GM18868 (cell line): Measurements from ENCODE around the gene LLGL1.

Source experiments
- ATAC-seq: cut with Tn5 transposase; IDR thresholded peaks from one replicate; pipeline ENCODE4 v1.9.1; 2021; ENCODE audit warnings: mild to moderate bottlenecking, moderate library complexity; ENCODE audit not compliant: unreplicated experiment

LLGL1 gene

GRCh38 chr17:18228176-18228682, 2.8 kb downstream of the LLGL1 start:
- no peak for ATAC-seq

- no peak for ATAC-seq
These were observed 3.8 kb downstream of the LLGL1 start for GRCh38 chr17:18229254-18229653.

GRCh38 chr17:18229771-18230170, 4.3 kb downstream of the LLGL1 start:
- ATAC-seq, result no peak

GRCh38 chr17:18230288-18231141, 5.1 kb downstream of the LLGL1 start:
- ATAC-seq, result no peak

GRCh38 chr17:18231164-18231563, 5.7 kb downstream of the LLGL1 start:
- ATAC-seq, result no peak

- no peak for ATAC-seq
These were observed 8.5 kb downstream of the LLGL1 start for GRCh38 chr17:18233803-18234518.

GRCh38 chr17:18234853-18235380, 9.5 kb downstream of the LLGL1 start:
- no peak for ATAC-seq

- no peak for ATAC-seq
These were observed 10.4 kb downstream of the LLGL1 start for GRCh38 chr17:18235743-18236256.

- ATAC-seq, result no peak
These were observed 11.1 kb downstream of the LLGL1 start for GRCh38 chr17:18236494-18236893.

- ATAC-seq, result no peak
These were observed 12.0 kb downstream of the LLGL1 start for GRCh38 chr17:18237461-18237860.

- no peak for ATAC-seq
These were observed 12.9 kb downstream of the LLGL1 start for GRCh38 chr17:18238299-18238698.

GRCh38 chr17:18240449-18240848, 15.0 kb downstream of the LLGL1 start:
- ATAC-seq, result no peak

- no peak for ATAC-seq
These were observed 15.9 kb downstream of the LLGL1 start for GRCh38 chr17:18241229-18241871.

GRCh38 chr17:18245038-18245776, 19.8 kb downstream of the LLGL1 start:
- ATAC-seq, result no peak

GRCh38 chr17:18246109-18246725, 20.8 kb downstream of the LLGL1 start:
- ATAC-seq, result no peak

GRCh38 chr17:18246880-18247612, 21.6 kb downstream of the LLGL1 start:
- no peak for ATAC-seq

- no peak for ATAC-seq
These were observed 22.2 kb downstream of the LLGL1 start for GRCh38 chr17:18247613-18248001.

GRCh38 chr17:18248300-18248731, 22.9 kb downstream of the LLGL1 start:
- ATAC-seq, result no peak

- ATAC-seq, result no peak
These were observed 23.4 kb downstream of the LLGL1 start for GRCh38 chr17:18248811-18249210.
